HL-60/S4 treated with retinoic acid at 250 ng/mL for 4 days and 3 days (cell line): Measurements from ENCODE around the gene LRRC4C.
"Not testable (repeated sequence)": the region's sequence is repeated elsewhere in the genome, so short reads cannot be mapped to it uniquely, and the experiment has no call there.

Source experiments
- in situ Hi-C: fragments of 300-500 bp; cut with MboI; formaldehyde crosslinking; loops from 2 replicates; pipeline ENCODE4 v1.7.0; 2022; ENCODE audit warnings: low sequenced_read_pairs

LRRC4C gene

GRCh38 chr11:40544162-40544561 lies 915.3 kb downstream of the LRRC4C start:
- in situ Hi-C loops = no loop called here

GRCh38 chr11:40542821-40543220 lies 916.6 kb downstream of the LRRC4C start:
- in situ Hi-C loops = no loop called here

- in situ Hi-C loops = no loop called here
Measured at GRCh38 chr11:40537734-40538133, 921.7 kb downstream of the LRRC4C start.

GRCh38 chr11:40522080-40522479 lies 937.4 kb downstream of the LRRC4C start:
- in situ Hi-C loops = not testable (repeated sequence)

- in situ Hi-C loops = no loop called here
Measured at GRCh38 chr11:40517122-40517521, 942.3 kb downstream of the LRRC4C start.

- in situ Hi-C loops = no loop called here
Measured at GRCh38 chr11:40514124-40514523, 945.3 kb downstream of the LRRC4C start.

- in situ Hi-C loops = no loop called here
Measured at GRCh38 chr11:40513281-40513680, 946.2 kb downstream of the LRRC4C start.

GRCh38 chr11:40508303-40508702 lies 951.1 kb downstream of the LRRC4C start:
- in situ Hi-C loops = no loop called here

GRCh38 chr11:40506226-40506625 lies 953.2 kb downstream of the LRRC4C start:
- in situ Hi-C loops = no loop called here

- in situ Hi-C loops = no loop called here
Measured at GRCh38 chr11:40491341-40491740, 968.1 kb downstream of the LRRC4C start.

- in situ Hi-C loops = no loop called here
Measured at GRCh38 chr11:40467771-40468170, 991.7 kb downstream of the LRRC4C start.

GRCh38 chr11:40445391-40445790 lies 1014.1 kb downstream of the LRRC4C start:
- in situ Hi-C loops = no loop called here

GRCh38 chr11:40444151-40444550 lies 1015.3 kb downstream of the LRRC4C start:
- in situ Hi-C loops = no loop called here

GRCh38 chr11:40435344-40435743 lies 1024.1 kb downstream of the LRRC4C start:
- in situ Hi-C loops = no loop called here

- in situ Hi-C loops = no loop called here
Measured at GRCh38 chr11:40434926-40435325, 1024.5 kb downstream of the LRRC4C start.

GRCh38 chr11:40432358-40432757 lies 1027.1 kb downstream of the LRRC4C start:
- in situ Hi-C loops = no loop called here

- in situ Hi-C loops = no loop called here
Measured at GRCh38 chr11:40425168-40425567, 1034.3 kb downstream of the LRRC4C start.

GRCh38 chr11:40421208-40421981 lies 1038.1 kb downstream of the LRRC4C start:
- in situ Hi-C loops = no loop called here

- in situ Hi-C loops = no loop called here
Measured at GRCh38 chr11:40417627-40418026, 1041.8 kb downstream of the LRRC4C start.

- in situ Hi-C loops = no loop called here
Measured at GRCh38 chr11:40407355-40407754, 1052.1 kb downstream of the LRRC4C start.

- in situ Hi-C loops = no loop called here
Measured at GRCh38 chr11:40405614-40406013, 1053.8 kb downstream of the LRRC4C start.

- in situ Hi-C loops = no loop called here
Measured at GRCh38 chr11:40403321-40403720, 1056.1 kb downstream of the LRRC4C start.
